H1 (cell line): ENCODE measurements around the gene BCAR3.

ENCODE experiments used
- EP300 ChIP-seq, 2 experiments: IDR thresholded peaks; 1 replicate in 1 of 2; 2 replicates in 1 of 2; pipeline ENCODE4 v1.6.1; 2011 to 2012; ENCODE audit warnings: low read depth in 2 of 2, low read length in 2 of 2, mild to moderate bottlenecking in 2 of 2, borderline replicate concordance in 1 of 2, inconsistent platforms in 1 of 2, moderate library complexity in 1 of 2
- TF ChIP-seq, protein P1 (sequence below), 3 experiments: IDR thresholded peaks; 1 replicate in 2 of 3; 2 replicates in 1 of 3; pipeline versions ENCODE4 v1.5.1 to v1.6.1; 2011; ENCODE audit warnings: low read length in 3 of 3, mild to moderate bottlenecking in 3 of 3, inconsistent platforms in 2 of 3, low read depth in 1 of 3, moderate library complexity in 1 of 3; ENCODE audit not compliant: insufficient read depth in 1 of 3; ENCODE audit errors: control extremely low read depth in 1 of 3

DNA sequence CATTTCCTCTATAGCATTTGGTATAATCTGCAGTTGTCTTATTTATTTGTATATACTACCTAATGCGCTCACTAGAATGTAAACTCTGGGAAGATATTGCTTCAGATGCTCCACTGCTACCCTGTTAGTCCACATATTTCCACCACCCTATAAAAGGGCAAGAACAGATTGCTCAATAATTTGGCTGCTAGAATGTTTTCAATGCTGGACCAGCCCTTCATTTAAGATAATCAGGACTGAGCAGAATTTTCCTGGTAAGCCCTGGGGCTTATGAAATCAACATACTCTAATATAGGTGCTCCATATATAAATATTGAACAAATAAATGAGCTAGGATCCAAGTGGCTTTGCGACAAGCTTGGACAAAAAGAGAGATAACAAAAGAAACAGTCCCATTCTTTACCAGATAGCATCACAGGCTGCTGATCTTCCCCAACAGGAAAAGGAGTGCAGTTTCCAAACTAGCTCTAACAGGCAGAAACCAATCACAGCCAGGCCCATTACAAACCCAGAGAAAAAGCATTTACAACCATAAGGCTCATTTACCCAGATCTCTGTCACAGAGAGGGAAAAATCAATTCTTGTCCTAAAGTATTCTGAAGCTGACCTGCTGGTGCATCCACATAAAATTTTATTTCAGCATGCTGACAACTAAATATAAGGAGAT, 8.3 kb downstream of the BCAR3 start:
- TF ChIP-seq EP300 (IDR thresholded peaks at IDR 0.05; ENCODE audit: borderline replicate concordance in 1 of 2, low read depth in 2 of 2, low read length in 2 of 2): no peak
- TF ChIP-seq, protein P1, sequence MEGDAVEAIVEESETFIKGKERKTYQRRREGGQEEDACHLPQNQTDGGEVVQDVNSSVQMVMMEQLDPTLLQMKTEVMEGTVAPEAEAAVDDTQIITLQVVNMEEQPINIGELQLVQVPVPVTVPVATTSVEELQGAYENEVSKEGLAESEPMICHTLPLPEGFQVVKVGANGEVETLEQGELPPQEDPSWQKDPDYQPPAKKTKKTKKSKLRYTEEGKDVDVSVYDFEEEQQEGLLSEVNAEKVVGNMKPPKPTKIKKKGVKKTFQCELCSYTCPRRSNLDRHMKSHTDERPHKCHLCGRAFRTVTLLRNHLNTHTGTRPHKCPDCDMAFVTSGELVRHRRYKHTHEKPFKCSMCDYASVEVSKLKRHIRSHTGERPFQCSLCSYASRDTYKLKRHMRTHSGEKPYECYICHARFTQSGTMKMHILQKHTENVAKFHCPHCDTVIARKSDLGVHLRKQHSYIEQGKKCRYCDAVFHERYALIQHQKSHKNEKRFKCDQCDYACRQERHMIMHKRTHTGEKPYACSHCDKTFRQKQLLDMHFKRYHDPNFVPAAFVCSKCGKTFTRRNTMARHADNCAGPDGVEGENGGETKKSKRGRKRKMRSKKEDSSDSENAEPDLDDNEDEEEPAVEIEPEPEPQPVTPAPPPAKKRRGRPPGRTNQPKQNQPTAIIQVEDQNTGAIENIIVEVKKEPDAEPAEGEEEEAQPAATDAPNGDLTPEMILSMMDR (IDR thresholded peaks at IDR 0.05; ENCODE audit: control extremely low read depth in 1 of 3, insufficient read depth in 1 of 3, low read depth in 1 of 3, low read length in 3 of 3): no peak
